ENCODE measurements around the gene ATP6V1E1.

- TF ChIP-seq CTCF (IDR thresholded peaks at IDR 0.05; ENCODE audit: low read depth, low read length), result no peak
- TF ChIP-seq EZH2phosphoT487 (IDR thresholded peaks at IDR 0.05; ENCODE audit: low read depth), result no peak
Observed at GRCh38 chr22:17575151-17575550, 53.4 kb downstream of the ATP6V1E1 start.
